GM20000 (cell line): ENCODE results near the gene FERMT2.

ENCODE experiments used
- DNase-seq: peaks from one replicate; pipeline ENCODE4 v3.0.0; 2012; ENCODE audit warnings: low spot score
- TF ChIP-seq, protein P1 (sequence below): IDR thresholded peaks from 2 replicates; pipeline ENCODE4 v1.5.1; 2012; ENCODE audit warnings: mild to moderate bottlenecking, control low read depth; ENCODE audit errors: extremely low read depth, missing control alignments

Gene FERMT2

DNA sequence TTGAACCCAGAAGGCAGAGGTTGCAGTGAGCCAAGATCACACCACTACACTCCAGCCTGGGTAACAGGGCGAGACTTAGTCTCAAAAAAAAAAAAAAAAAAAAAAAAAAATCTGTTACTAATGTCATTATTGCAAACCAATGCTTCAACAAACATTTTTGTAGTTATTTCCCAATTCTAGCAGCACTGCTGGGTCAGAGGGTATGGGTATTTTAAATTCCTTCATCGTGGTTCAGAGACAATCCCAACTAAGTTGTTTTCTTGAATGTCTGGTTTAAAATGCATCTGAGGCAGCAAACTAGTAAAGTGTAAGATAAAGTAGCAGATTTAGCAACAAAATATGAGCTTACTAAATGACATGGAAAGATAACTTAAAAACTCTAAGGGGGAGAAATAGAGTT, 65.6 kb downstream of the FERMT2 start:
- no peak for DNase-seq

DNA sequence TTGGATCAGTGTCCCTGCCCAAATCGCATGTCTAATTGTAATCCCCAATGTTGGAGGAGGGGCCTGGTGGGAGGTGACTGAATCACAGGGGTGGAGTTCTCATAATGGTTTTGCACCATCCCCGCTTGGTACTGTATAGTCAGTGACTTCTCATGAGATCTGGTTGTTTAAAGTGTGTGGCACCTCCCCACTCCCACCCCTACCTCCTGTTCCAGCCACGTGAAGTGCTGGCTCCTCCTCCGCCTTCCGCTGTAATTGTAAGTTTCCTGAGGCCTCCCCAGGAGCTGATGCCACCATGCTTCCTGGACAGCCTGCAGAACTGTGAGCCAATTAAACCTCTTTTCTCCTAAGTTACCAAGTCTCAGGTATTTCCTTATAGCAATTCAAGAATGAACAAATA, 67.2 kb downstream of the FERMT2 start:
- TF ChIP-seq, protein P1, sequence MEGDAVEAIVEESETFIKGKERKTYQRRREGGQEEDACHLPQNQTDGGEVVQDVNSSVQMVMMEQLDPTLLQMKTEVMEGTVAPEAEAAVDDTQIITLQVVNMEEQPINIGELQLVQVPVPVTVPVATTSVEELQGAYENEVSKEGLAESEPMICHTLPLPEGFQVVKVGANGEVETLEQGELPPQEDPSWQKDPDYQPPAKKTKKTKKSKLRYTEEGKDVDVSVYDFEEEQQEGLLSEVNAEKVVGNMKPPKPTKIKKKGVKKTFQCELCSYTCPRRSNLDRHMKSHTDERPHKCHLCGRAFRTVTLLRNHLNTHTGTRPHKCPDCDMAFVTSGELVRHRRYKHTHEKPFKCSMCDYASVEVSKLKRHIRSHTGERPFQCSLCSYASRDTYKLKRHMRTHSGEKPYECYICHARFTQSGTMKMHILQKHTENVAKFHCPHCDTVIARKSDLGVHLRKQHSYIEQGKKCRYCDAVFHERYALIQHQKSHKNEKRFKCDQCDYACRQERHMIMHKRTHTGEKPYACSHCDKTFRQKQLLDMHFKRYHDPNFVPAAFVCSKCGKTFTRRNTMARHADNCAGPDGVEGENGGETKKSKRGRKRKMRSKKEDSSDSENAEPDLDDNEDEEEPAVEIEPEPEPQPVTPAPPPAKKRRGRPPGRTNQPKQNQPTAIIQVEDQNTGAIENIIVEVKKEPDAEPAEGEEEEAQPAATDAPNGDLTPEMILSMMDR: no peak
- DNase-seq: no peak

More for the DNA sequence above, 65.6 kb downstream of the FERMT2 start:
- TF ChIP-seq, protein P1: no peak

DNA sequence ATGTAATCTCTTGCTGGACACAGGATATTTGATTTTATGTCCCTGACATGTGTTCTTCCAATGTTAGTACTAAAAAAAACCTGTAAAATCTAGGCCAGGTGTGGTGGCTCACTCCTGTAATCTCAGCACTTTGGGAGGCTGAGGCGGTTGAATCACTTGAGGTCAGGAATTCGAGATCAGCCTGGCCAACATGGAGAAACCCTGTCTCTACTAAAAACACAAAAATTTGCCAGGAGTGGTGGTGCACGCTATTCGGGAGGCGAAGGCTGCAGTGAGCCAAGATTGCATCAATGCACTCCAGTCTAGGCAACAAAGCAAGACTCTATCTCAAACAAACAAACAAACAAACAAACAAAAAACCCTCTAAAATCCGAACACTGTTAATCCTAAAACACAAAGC, 68.0 kb downstream of the FERMT2 start:
- no peak for DNase-seq
- TF ChIP-seq, protein P1: no peak

DNA sequence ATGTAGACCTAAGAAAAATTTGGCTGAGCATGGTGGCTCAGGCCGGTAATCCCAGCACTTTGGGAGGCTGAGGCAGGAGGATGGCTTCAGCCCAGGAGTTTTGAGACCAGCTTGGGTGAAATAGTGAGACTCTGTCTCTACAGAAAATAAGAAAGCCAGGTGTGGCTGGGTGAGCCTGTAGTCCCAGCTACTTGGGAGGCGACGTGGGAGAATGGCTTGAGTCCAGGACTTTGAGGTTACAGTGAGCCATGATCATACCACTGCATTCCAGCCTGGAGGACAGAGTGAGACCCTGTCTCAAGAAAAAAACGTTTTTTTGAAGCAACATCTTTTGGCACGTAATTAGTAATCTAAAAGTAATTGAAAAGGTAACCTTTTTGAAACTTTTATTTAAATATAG, 70.9 kb downstream of the FERMT2 start:
- TF ChIP-seq, protein P1: no peak
- DNase-seq: no peak

DNA sequence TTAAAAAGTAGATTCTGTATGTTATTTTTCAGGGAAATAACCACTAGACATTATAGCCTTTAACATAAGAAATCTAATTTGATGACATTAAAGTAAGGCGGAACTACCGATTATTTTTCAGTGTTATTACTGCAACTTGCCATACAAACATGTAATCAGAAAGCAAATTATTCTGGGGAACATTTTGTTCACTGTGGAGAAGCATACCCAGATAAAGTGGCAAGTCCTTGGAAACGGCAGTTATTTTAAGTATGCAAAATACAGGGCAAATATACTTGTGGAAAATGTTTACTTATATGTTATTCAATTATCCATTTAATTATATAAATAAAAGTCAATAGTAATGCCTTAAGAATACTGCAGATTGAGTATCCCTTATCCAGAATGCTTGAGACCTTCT, 71.9 kb downstream of the FERMT2 start:
- TF ChIP-seq, protein P1: no peak
- DNase-seq: no peak

DNA sequence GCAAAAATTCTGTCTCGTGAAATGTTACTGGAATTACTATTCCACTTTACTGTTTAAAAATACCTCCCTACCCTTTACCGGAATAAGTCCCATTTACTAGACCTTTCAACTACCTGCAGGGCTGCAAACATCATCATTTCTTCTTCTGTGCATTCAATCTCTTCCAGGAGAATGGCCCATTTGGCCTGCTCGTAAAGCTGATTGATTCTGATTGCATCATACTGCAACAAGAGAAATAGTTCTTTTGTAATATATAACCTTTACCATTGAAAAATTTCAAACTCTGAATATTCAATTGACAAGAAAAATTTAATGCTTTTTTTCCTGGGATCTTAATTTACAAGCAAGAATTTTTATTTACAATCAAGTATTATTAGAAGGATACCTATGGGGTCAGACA, 72.4 kb downstream of the FERMT2 start:
- no peak for DNase-seq
- TF ChIP-seq, protein P1: no peak

DNA sequence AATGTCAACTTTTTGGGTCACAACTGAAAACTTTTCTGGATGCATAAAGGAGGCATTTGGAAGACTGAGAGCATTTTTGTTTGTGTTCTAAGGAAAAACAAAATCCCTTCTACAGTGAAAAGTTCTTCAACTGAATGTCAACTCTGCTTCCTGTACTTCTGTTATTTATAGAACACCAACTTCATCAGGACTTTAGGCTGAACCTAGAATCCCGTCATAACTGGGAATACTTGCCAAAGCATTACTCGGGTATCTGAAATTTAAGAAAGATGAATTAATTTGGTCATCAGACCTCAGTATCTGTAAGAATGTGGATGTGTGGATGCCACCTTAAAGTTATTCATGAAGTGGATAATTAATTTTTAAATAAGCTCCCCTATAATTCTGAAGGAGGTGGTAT, 73.2 kb downstream of the FERMT2 start:
- TF ChIP-seq, protein P1: no peak
- no peak for DNase-seq

DNA sequence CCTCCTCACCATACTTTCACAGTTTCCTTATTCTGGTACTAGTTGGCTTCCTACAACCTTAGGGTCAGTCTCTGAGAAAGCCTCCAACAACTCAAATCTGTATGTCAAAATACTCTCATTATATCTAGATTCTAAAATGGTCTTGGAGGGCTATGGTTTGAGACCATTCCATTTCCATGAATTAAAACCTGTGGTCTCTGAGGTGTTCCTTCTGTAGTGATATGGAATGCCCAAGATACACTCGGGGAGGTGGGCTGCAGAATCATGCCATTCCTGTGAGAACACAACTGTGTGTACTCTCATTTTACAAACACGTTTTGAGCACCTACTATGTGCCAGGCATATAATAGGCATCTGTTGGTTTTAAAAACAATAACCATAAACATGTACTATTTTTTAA, 74.0 kb downstream of the FERMT2 start:
- DNase-seq: no peak
- TF ChIP-seq, protein P1: no peak
